Measurements from ENCODE around the gene OR4K14.
"Not testable (repeated sequence)": the region's sequence is repeated elsewhere in the genome, so short reads cannot be mapped to it uniquely, and the experiment has no call there.

Gene OR4K14

GRCh38 chr14:20019257-20019865 lies at the start of gene OR4K14:
TSS of gene OR4K14 (minus strand) at chr14:20019307. CDS start at chr14:20015193, 4,114 bp downstream.
- DNase-seq (ENCODE audit: low spot score), result no peak

GRCh38 chr14:20059745-20060144 lies 40.6 kb upstream of the OR4K14 start, which contains the start of gene OR4L1:
TSS of gene OR4L1 (plus strand) at chr14:20060045. CDS start at chr14:20060045, 0 bp downstream.
- no peak for DNase-seq (ENCODE audit: low spot score)

GRCh38 chr14:20048202-20048601 lies 29.1 kb upstream of the OR4K14 start:
- no peak for DNase-seq (ENCODE audit: low spot score)

GRCh38 chr14:20044243-20044642 lies 25.1 kb upstream of the OR4K14 start:
- DNase-seq (ENCODE audit: low spot score), result no peak

GRCh38 chr14:20035938-20036337 lies 16.8 kb upstream of the OR4K14 start, which contains the start of gene OR4K13:
TSS of gene OR4K13 (minus strand) at chr14:20036038. CDS start at chr14:20034758, 1,280 bp downstream.
- DNase-seq (ENCODE audit: low spot score), result no peak

GRCh38 chr14:20035449-20035848 lies 16.3 kb upstream of the OR4K14 start:
- DNase-seq (ENCODE audit: low spot score), result no peak

- DNase-seq (ENCODE audit: low spot score), result no peak
These were observed 12.0 kb upstream of the OR4K14 start for GRCh38 chr14:20031058-20031457.

- no peak for DNase-seq (ENCODE audit: low spot score)
These were observed 11.0 kb downstream of the OR4K14 start for GRCh38 chr14:20008156-20008555.

- DNase-seq (ENCODE audit: low spot score), result no peak
These were observed 16.8 kb downstream of the OR4K14 start for GRCh38 chr14:20002319-20002718.

GRCh38 chr14:20001863-20002262 lies 17.2 kb downstream of the OR4K14 start, which contains the start of gene OR4Q2:
TSS of gene OR4Q2 (plus strand) at chr14:20002163.
- DNase-seq (ENCODE audit: low spot score), result no peak

GRCh38 chr14:19993438-19993837 lies 25.7 kb downstream of the OR4K14 start:
- no peak for DNase-seq (ENCODE audit: low spot score)

- DNase-seq (ENCODE audit: low spot score), result no peak
These were observed 43.8 kb downstream of the OR4K14 start, which contains the start of gene OR4K15 for GRCh38 chr14:19975291-19975690. TSS of gene OR4K15 (plus strand) at chr14:19975591. CDS start at chr14:19975591, 0 bp downstream.

GRCh38 chr14:19974844-19975243 lies 44.3 kb downstream of the OR4K14 start:
- no peak for DNase-seq (ENCODE audit: low spot score)

- not testable (repeated sequence) for DNase-seq (ENCODE audit: low spot score)
These were observed 49.4 kb downstream of the OR4K14 start for GRCh38 chr14:19969735-19970134.
